Body of pancreas (tissue), 4 donors: Measurements from ENCODE around the gene MCTP1. TPM values are rescaled to one million over a fixed set of nuclear protein-coding genes. Genes with fewer than 3 reads are reported as not detected.

ENCODE experiments used
- ATAC-seq: fragments of 150-250 bp; one replicate; pipeline ENCODE4 v1.9.1; 2016
- DNase-seq, 4 donors: peaks; one replicate each; pipeline ENCODE4 v3.0.0-alpha.2; 2019
- H3K27ac ChIP-seq, 4 donors: fragments of 200-600 bp; sonication (generic); 1 replicate in 3 of 4; 2 replicates in 1 of 4; pipeline versions ENCODE4 v1.5.1 to v1.6.1; 2016 to 2019; ENCODE audit warnings: mild to moderate bottlenecking in 1 of 4, mixed read lengths in 1 of 4, moderate library complexity in 1 of 4
- H3K27me3 ChIP-seq, 2 donors: fragments of 200-600 bp; sonication (generic); one replicate each; pipeline ENCODE4 v1.6.0; 2016; ENCODE audit warnings: mild to moderate bottlenecking in 1 of 2
- H3K36me3 ChIP-seq, 2 donors: fragments of 200-600 bp; sonication (generic); replicated peaks in 1 of 2; 2 replicates each; pipeline ENCODE4 v1.5.1; 2016; ENCODE audit warnings: low read depth in 2 of 2; ENCODE audit not compliant: insufficient read depth in 1 of 2
- H3K4me1 ChIP-seq: fragments of 200-600 bp; sonication (generic); one replicate; pipeline ENCODE4 v1.6.0; 2016
- H3K4me3 ChIP-seq, 2 donors: fragments of 200-600 bp; sonication (generic); 1 replicate in 1 of 2; 2 replicates in 1 of 2; pipeline ENCODE4 v1.5.1; 2016 to 2019
- H3K9me3 ChIP-seq, 3 donors: fragments of 200-600 bp; sonication (generic); 1 replicate in 2 of 3; 2 replicates in 1 of 3; pipeline ENCODE4 v1.5.1; 2016
- POLR2A ChIP-seq, 3 donors: fragments of 450-650 bp; IDR thresholded peaks; one replicate each; pipeline ENCODE4 v1.6.1; 2016; ENCODE audit warnings: antibody characterized with exemption in 3 of 3, mild to moderate bottlenecking in 2 of 3
- WGBS, 2 donors: methylation state at CpG; one replicate each; pipeline ENCODE4 v1.1.5; 2017; 5-methylcytosine and 5-hydroxymethylcytosine counted together
- intact Hi-C: fragments of 100-400 bp; cut with DNase I; formaldehyde crosslinking; loops from one replicate; pipeline ENCODE4 v1.15.1; 2023
- total RNA-seq, 2 donors: library from RNA; depleted of rRNA; stranded (reverse); fragments of >200 nt; gene quantifications; one replicate each; pipeline ENCODE4 v1.1.0, GENCODE V29; 2016
- TF ChIP-seq, protein P1 (sequence below), 7 experiments: fragments of 450-650 bp in 4 of 7; fragments of 200-600 bp in 3 of 7; sonication (generic) in 3 of 7; IDR thresholded peaks; one replicate each; pipeline ENCODE4 v1.5.1; 2016 to 2019; ENCODE audit warnings: antibody characterized with exemption in 7 of 7

The MCTP1 gene
- total RNA-seq, 2 donors from 2014 or later = 3.6 to 8.8 TPM

- H3K36me3 ChIP-seq = no peaks in the 10 kb centered on the region
- H3K4me3 ChIP-seq = no peak overlapping the region
- TF ChIP-seq POLR2A (IDR thresholded peaks at IDR 0.05) = no peak
- TF ChIP-seq, protein P1, sequence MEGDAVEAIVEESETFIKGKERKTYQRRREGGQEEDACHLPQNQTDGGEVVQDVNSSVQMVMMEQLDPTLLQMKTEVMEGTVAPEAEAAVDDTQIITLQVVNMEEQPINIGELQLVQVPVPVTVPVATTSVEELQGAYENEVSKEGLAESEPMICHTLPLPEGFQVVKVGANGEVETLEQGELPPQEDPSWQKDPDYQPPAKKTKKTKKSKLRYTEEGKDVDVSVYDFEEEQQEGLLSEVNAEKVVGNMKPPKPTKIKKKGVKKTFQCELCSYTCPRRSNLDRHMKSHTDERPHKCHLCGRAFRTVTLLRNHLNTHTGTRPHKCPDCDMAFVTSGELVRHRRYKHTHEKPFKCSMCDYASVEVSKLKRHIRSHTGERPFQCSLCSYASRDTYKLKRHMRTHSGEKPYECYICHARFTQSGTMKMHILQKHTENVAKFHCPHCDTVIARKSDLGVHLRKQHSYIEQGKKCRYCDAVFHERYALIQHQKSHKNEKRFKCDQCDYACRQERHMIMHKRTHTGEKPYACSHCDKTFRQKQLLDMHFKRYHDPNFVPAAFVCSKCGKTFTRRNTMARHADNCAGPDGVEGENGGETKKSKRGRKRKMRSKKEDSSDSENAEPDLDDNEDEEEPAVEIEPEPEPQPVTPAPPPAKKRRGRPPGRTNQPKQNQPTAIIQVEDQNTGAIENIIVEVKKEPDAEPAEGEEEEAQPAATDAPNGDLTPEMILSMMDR (IDR thresholded peaks at IDR 0.05) = no peak
- H3K27me3 ChIP-seq = no peaks in the 10 kb centered on the region
- intact Hi-C loops = no loop called here
- H3K9me3 ChIP-seq = no peaks in the 10 kb centered on the region
- H3K27ac ChIP-seq = no peak overlapping the region
- no peak for DNase-seq
- H3K4me1 ChIP-seq = no peaks in the 10 kb centered on the region
- no peak for ATAC-seq
Observed at GRCh38 chr5:94689908-94690307, 595.0 kb downstream of the MCTP1 start.

DNA sequence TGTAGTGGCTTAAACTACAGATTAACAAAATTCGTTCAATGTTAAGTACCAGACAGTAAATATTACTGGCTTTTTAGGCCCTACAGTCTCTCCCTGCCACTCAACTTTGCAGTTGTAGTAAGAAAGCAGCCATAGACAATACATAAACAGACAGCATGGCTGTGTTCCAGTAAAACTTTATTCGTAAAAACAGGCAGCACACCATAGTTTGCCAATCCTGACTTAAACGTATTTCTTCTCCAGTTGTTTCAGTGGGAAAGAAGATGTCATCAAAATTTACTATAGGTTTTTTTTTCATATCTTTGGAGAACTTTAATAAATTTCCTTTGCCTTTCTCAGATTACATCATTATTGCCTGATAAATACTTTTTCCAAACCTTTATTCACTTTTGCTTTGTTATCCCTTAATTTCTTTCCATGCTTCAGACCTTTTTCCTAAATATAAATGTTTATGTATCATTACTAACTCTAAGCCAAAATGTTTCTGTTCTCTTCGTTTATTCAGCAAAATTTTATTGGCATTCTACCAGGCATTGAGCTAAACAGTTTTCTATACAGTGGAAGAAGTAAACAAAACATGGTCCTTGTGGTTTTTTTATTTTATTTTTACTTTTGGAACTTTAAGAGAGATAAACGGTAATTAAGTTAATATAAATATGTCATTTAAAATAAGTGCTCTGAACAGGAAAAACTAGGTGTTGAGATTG, 601.9 kb downstream of the MCTP1 start:
- Histone ChIP-seq H3K9me3 (no peaks in the 10 kb centered on the region), H3K4me3 (no peak overlapping the region), H3K27me3 (no peaks in the 10 kb centered on the region), H3K4me1 (no peaks in the 10 kb centered on the region), H3K27ac (no peak overlapping the region), H3K36me3 (no peaks in the 10 kb centered on the region)
- ATAC-seq (no peak), DNase-seq (no peak)
- TF ChIP-seq, protein P1 (IDR thresholded peaks at IDR 0.05) = no peak
- no peak for TF ChIP-seq POLR2A (IDR thresholded peaks at IDR 0.05)
- intact Hi-C loops = no loop called here
- 80 to 83% methylated on average over 5 of the region's 5 CpGs for WGBS, 2 donors

GRCh38 chr5:94675965-94676618, 608.8 kb downstream of the MCTP1 start:
- Histone ChIP-seq H3K27me3 (no peaks in the 10 kb centered on the region), H3K4me3 (no peak overlapping the region), H3K36me3 (no peaks in the 10 kb centered on the region), H3K4me1 (peaks cover 6% of the 10 kb centered on the region), H3K27ac (no peak overlapping the region), H3K9me3 (no peaks in the 10 kb centered on the region)
- intact Hi-C loops = no loop called here
- 89 to 90% methylated on average over 2 to 4 of the region's 4 CpGs for WGBS, 2 donors
- DNase-seq (no peak), ATAC-seq (no peak)
- no peak for TF ChIP-seq POLR2A (IDR thresholded peaks at IDR 0.05)
- TF ChIP-seq, protein P1 (IDR thresholded peaks at IDR 0.05) = no peak

DNA sequence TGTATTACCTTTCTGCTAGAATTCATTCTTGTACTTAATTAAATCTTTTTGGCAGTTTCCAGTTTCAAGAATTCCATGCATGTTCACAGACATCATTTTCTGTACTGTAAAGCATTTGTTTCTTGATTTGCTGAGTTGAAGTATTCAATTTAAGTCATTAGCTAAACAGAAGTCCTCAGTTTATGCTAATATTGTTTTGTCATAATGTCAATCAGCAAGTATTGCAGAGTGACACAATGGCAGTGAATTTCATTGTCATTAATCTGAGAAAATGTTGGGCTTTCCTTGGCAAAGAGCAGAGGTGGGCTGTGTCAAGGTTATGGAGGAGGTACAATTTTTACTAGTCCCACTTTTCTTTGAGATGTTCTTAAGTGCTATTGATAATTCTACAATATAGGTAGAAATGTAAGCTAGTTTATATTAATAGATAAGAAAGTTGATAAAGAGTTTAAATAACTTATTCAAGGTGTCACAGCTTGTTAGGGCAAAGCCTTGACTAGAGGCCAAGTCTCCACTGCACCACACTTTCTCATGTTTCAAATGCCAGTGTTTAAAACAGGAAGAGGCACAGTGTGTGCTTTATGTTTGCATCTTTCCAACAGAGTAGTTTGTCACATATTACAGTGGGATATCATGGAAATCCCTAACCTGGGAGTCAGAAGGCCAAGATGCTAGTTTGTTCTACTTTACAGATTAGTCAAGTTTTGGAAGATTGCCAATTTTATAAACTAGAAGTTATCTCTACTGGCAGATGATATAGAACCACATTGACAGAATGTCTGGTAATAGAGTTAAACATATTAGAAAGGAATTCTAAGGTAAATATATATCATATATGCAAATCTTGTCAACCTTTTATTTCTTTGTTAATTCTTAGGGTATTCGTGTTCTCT, 610.2 kb downstream of the MCTP1 start:
- TF ChIP-seq, protein P1 (IDR thresholded peaks at IDR 0.05) = no peak
- no peak for TF ChIP-seq POLR2A (IDR thresholded peaks at IDR 0.05)
- ATAC-seq (no peak), DNase-seq (no peak)
- Histone ChIP-seq H3K4me3 (no peak overlapping the region), H3K27me3 (no peaks in the 10 kb centered on the region), H3K36me3 (no peaks in the 10 kb centered on the region), H3K9me3 (no peaks in the 10 kb centered on the region), H3K27ac (no peak overlapping the region), H3K4me1 (peaks cover 6% of the 10 kb centered on the region)
- intact Hi-C loops = no loop called here
- WGBS, 2 donors = 84 to 96% methylated on average over 1 of the region's 1 CpG
